HCT116 (cell line): ENCODE results near the gene LRFN2. TPM values are rescaled to one million over a fixed set of nuclear protein-coding genes. Genes with fewer than 3 reads are reported as not detected.

ENCODE experiments used
- ATAC-seq: fragments of 200-7000 bp; cut with Tn5 transposase; 2 replicates; pipeline ENCODE4 v1.9.1; 2020; ENCODE audit warnings: mild to moderate bottlenecking, moderate library complexity
- BruUV-seq: library from RNA; stranded (reverse); fragments of 400-500 nt; replicated peaks from 2 replicates; lab custom pipeline; 2021; lab: Mats Ljungman, UMichigan
- CTCF ChIA-PET: fragments of 300-600 bp; sonication (Branson Sonifier 250); formaldehyde crosslinking; loops from one replicate; lab custom pipeline; 2021; ENCODE audit warnings: antibody characterized with exemption; lab: Charles Lee
- POLR2A ChIA-PET: fragments of 300-600, 350-600 bp; sonication (Branson Sonifier 250); formaldehyde crosslinking; loops from one replicate; lab custom pipeline; 2021; ENCODE audit warnings: antibody characterized with exemption; lab: Charles Lee
- RAD21 ChIA-PET, 2 experiments: fragments of 300-600 bp; sonication (Branson Sonifier 250); formaldehyde crosslinking; loops; one replicate each; lab custom pipeline; 2023; ENCODE audit warnings: low total read pairs in 2 of 2; ENCODE audit not compliant: uncharacterized antibody in 2 of 2, unreplicated experiment in 2 of 2, low non-redundant PET in 1 of 2; lab: Charles Lee
- DNase-seq: peaks from one replicate; pipeline ENCODE4 v3.0.0-alpha.2; 2010; ENCODE audit warnings: low read depth, low spot score
- H2AFZ ChIP-seq: fragments of 200-600 bp; shearing (Covaris generic), sonication (generic); 2 replicates; pipeline ENCODE4 v1.6.1; 2017; ENCODE audit warnings: low read depth, mixed run types, mixed read lengths, antibody characterized with exemption, low read length; ENCODE audit not compliant: poor library complexity, severe bottlenecking
- H3K27ac ChIP-seq: 2 replicates; pipeline ENCODE4 v1.5.1; 2012; ENCODE audit warnings: low read depth, low read length
- H3K27me3 ChIP-seq: fragments of 200-600 bp; sonication (generic); 2 replicates; pipeline ENCODE4 v1.6.1; 2016; ENCODE audit warnings: mixed run types, low read length, mixed read lengths; ENCODE audit not compliant: insufficient read depth
- H3K36me3 ChIP-seq, 2 experiments: fragments of 200-500 bp in 1 of 2; fragments of 200-600 bp in 1 of 2; sonication (Bioruptor generic) in 1 of 2; sonication (generic) in 1 of 2; 2 replicates each; pipeline versions ENCODE4 v1.5.1 to v1.6.1; 2014 to 2016; ENCODE audit warnings: low read length in 2 of 2, inconsistent platforms in 1 of 2, mixed read lengths in 1 of 2, mixed run types in 1 of 2; ENCODE audit not compliant: insufficient read depth in 2 of 2, control insufficient read depth in 1 of 2
- H3K4me1 ChIP-seq, 2 experiments: fragments of 200-600 bp in 1 of 2; sonication (generic) in 1 of 2; 2 replicates each; pipeline versions ENCODE4 v1.5.1 to v1.6.1; 2012 to 2017; ENCODE audit warnings: low read length in 2 of 2, inconsistent platforms in 1 of 2, mild to moderate bottlenecking in 1 of 2, mixed read lengths in 1 of 2, mixed run types in 1 of 2, moderate library complexity in 1 of 2; ENCODE audit not compliant: insufficient read depth in 2 of 2, control insufficient read depth in 1 of 2
- H3K4me2 ChIP-seq: fragments of 200-600 bp; sonication (generic); 2 replicates; pipeline ENCODE4 v1.6.1; 2017; ENCODE audit warnings: mixed run types, low read length, mixed read lengths
- H3K4me3 ChIP-seq, 2 experiments: fragments of 200-600 bp in 1 of 2; sonication (generic) in 1 of 2; replicated peaks in 1 of 2; 2 replicates each; pipeline ENCODE4 v1.5.1; 2011 to 2016; ENCODE audit warnings: low read length in 2 of 2, control low read depth in 1 of 2, low read depth in 1 of 2, mild to moderate bottlenecking in 1 of 2, mixed read lengths in 1 of 2, mixed run types in 1 of 2
- H3K79me2 ChIP-seq: fragments of 200-600 bp; sonication (generic); 2 replicates; pipeline ENCODE4 v1.6.1; 2017; ENCODE audit warnings: mild to moderate bottlenecking, mixed run types, low read length, moderate library complexity, mixed read lengths; ENCODE audit not compliant: insufficient read depth
- H3K9ac ChIP-seq: fragments of 200-600 bp; sonication (generic); 2 replicates; pipeline ENCODE4 v1.6.1; 2016; ENCODE audit warnings: low read length, mixed read lengths
- H3K9me2 ChIP-seq: fragments of 200-600 bp; sonication (generic), shearing (Covaris generic); 2 replicates; pipeline ENCODE4 v1.6.1; 2017; ENCODE audit warnings: mixed run types, mild to moderate bottlenecking, moderate library complexity; ENCODE audit not compliant: insufficient read depth
- H3K9me3 ChIP-seq, 2 experiments: fragments of 200-500 bp in 1 of 2; fragments of 200-600 bp in 1 of 2; sonication (Bioruptor generic) in 1 of 2; sonication (generic) in 1 of 2; 2 replicates each; pipeline ENCODE4 v1.6.1; 2014 to 2017; ENCODE audit warnings: low read length in 2 of 2, mixed read lengths in 2 of 2, inconsistent platforms in 1 of 2, low read depth in 1 of 2, mild to moderate bottlenecking in 1 of 2, mixed run types in 1 of 2, moderate library complexity in 1 of 2; ENCODE audit not compliant: control insufficient read depth in 1 of 2, insufficient read depth in 1 of 2
- H4K20me1 ChIP-seq: fragments of 200-600 bp; sonication (generic), shearing (Covaris generic); 2 replicates; pipeline ENCODE4 v1.6.1; 2017; ENCODE audit warnings: mixed run types, mild to moderate bottlenecking, moderate library complexity; ENCODE audit not compliant: insufficient read depth
- CBX3 ChIP-seq: IDR thresholded peaks from 2 replicates; pipeline ENCODE4 v1.6.1; 2012; ENCODE audit warnings: low read depth
- CEBPB ChIP-seq: IDR thresholded peaks from 2 replicates; pipeline ENCODE4 v1.6.1; 2012; ENCODE audit warnings: low read depth
- EZH2 ChIP-seq: fragments of 200-600 bp; sonication (generic); IDR thresholded peaks from 2 replicates; pipeline ENCODE4 v1.6.1; 2017; ENCODE audit warnings: antibody characterized with exemption, mixed run types
- EZH2phosphoT487 ChIP-seq: fragments of 200-600 bp; IDR thresholded peaks from 2 replicates; pipeline ENCODE4 v1.6.1; 2018; ENCODE audit warnings: antibody characterized with exemption, borderline replicate concordance
- FOSL1 ChIP-seq: IDR thresholded peaks from 2 replicates; pipeline ENCODE4 v1.6.1; 2012; ENCODE audit warnings: low read depth
- POLR2A ChIP-seq: IDR thresholded peaks from 2 replicates; pipeline ENCODE4 v1.7.0; 2011; ENCODE audit warnings: borderline replicate concordance; ENCODE audit not compliant: insufficient read depth, insufficient read length; ENCODE audit errors: extremely low read depth
- RAD21 ChIP-seq: IDR thresholded peaks from 2 replicates; pipeline ENCODE4 v1.6.1; 2012; ENCODE audit warnings: low read depth, mild to moderate bottlenecking
- SIN3A ChIP-seq: IDR thresholded peaks from 2 replicates; pipeline ENCODE4 v1.6.1; 2012; ENCODE audit warnings: low read depth
- SRF ChIP-seq: IDR thresholded peaks from 2 replicates; pipeline ENCODE4 v1.6.1; 2012; ENCODE audit warnings: low read depth
- TCF7L2 ChIP-seq: IDR thresholded peaks from 2 replicates; pipeline ENCODE4 v1.7.0; 2011; ENCODE audit warnings: borderline replicate concordance, inconsistent platforms; ENCODE audit not compliant: insufficient read depth, insufficient read length; ENCODE audit errors: extremely low read depth
- YY1 ChIP-seq: IDR thresholded peaks from 2 replicates; pipeline ENCODE4 v1.6.1; 2011; ENCODE audit warnings: low read length, low read depth, moderate library complexity, mild to moderate bottlenecking; ENCODE audit not compliant: insufficient replicate concordance; ENCODE audit errors: extremely low read depth
- ZFX ChIP-seq: fragments of 450-650 bp; IDR thresholded peaks from 2 replicates; pipeline ENCODE4 v1.6.1; 2017
- intact Hi-C: fragments of 100-400 bp; cut with micrococcal nuclease; formaldehyde crosslinking; loops from 2 replicates; pipeline ENCODE4 v1.10.0; 2022
- total RNA-seq: library from RNA; stranded (reverse); gene quantifications from one replicate; pipeline ENCODE4 v1.2.1, GENCODE V29; 2021; ENCODE audit not compliant: unreplicated experiment
- TF ChIP-seq, protein P1 (sequence below): IDR thresholded peaks from 2 replicates; pipeline ENCODE4 v1.6.1; 2012
- TF ChIP-seq, protein P2 (sequence below): IDR thresholded peaks from 2 replicates; pipeline ENCODE4 v1.6.1; 2012; ENCODE audit warnings: low read depth
- TF ChIP-seq, protein P3 (sequence below): IDR thresholded peaks from 2 replicates; pipeline ENCODE4 v1.6.1; 2011; ENCODE audit warnings: mild to moderate bottlenecking, low read length, moderate library complexity; ENCODE audit not compliant: insufficient replicate concordance; ENCODE audit errors: extremely low read depth

Gene LRFN2
- total RNA-seq, 1 experiment from 2014 or later, result not detected

DNA sequence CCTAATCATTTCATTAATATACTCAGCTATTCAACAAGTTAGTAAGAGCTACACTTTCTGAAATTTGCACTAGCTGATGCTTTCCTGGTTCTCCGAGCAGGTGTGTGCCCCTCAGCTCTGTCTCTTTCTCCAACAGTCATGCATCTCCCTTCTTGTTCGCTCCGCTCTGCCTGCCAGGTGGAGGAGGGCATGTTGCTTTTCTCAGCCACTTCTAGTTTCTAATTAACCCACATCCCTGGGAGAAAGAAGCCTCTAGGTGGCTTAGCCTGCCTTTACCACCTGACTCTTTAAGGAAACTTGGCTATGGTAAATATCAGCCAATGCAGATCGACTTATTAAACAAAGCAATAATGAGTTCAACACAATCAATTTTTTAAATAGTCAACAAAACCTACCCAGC, 34.2 kb downstream of the LRFN2 start:
- no peaks in the 10 kb centered on the region for H3K4me1 ChIP-seq
- H2AFZ ChIP-seq, result no peak overlapping the region
- intact Hi-C loops, result loop anchor here (5.0 to 10.0 kb wide), 2 partner anchors 292 to 474 kb away; no protein-coding TSS in a partner anchor
- H3K4me3 ChIP-seq, result no peak overlapping the region
- H4K20me1 ChIP-seq, result no peaks in the 10 kb centered on the region
- no TSS peak for BruUV-seq
- H3K4me2 ChIP-seq, result no peak overlapping the region
- peaks cover 5% of the 10 kb centered on the region; the same call in 1 of the 2 replicates for H3K27me3 ChIP-seq
- TF ChIP-seq YY1, result no peak
- no peak for TF ChIP-seq TCF7L2
- H3K9me3 ChIP-seq, result no peaks in the 10 kb centered on the region
- no peaks in the 10 kb centered on the region for H3K36me3 ChIP-seq
- no peak overlapping the region for H3K27ac ChIP-seq
- POLR2A ChIA-PET, result no interaction called here
- DNase-seq, result no peak
- H3K9me2 ChIP-seq, result no peaks in the 10 kb centered on the region
- ATAC-seq, result no peak
- no peak overlapping the region for H3K9ac ChIP-seq
- RAD21 ChIA-PET, result no interaction called here
- CTCF ChIA-PET, result no interaction called here
- no peaks in the 10 kb centered on the region for H3K79me2 ChIP-seq

DNA sequence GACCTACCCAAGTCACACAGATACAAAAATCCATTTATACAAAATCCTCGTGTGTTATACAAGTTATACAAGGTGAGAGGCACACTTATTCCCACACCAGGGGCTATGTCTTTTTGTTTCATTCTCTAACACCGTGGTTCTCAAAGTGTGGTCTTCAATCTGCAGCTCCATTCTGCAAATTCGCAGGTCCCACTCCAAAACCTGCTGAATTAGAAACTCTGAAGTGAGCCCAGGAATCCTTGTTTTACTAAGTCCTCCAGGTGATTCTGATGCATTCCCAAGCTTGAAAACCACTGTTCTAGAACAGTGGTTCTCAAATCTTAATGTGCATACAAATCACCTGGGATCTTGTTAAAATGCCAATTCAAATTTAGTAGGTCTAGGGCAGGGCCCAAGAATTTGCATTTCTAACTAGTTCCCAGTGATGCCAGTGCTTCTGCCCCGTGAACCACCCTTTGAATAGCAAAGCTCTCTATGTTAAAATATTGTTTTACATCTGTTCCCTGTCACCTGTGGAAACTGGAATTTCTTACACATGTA, 35.1 kb downstream of the LRFN2 start:
- H3K9me3 ChIP-seq, result no peaks in the 10 kb centered on the region
- ChIA-PET POLR2A (no interaction called here), RAD21 (no interaction called here), CTCF (no interaction called here)
- H2AFZ ChIP-seq, result no peak overlapping the region
- H3K36me3 ChIP-seq, result no peaks in the 10 kb centered on the region
- H3K9ac ChIP-seq, result no peak overlapping the region
- no peak overlapping the region for H3K4me3 ChIP-seq
- H3K4me1 ChIP-seq, result no peaks in the 10 kb centered on the region
- H4K20me1 ChIP-seq, result no peaks in the 10 kb centered on the region
- BruUV-seq, result no TSS peak
- H3K27me3 ChIP-seq, result peaks cover 5% of the 10 kb centered on the region; the same call in 1 of the 2 replicates
- no peaks in the 10 kb centered on the region for H3K79me2 ChIP-seq
- H3K27ac ChIP-seq, result no peak overlapping the region
- ATAC-seq, result no peak
- H3K9me2 ChIP-seq, result no peaks in the 10 kb centered on the region
- no peak overlapping the region for H3K4me2 ChIP-seq
- no peak for DNase-seq
- intact Hi-C loops, result loop anchor here (5.0 to 10.0 kb wide), 2 partner anchors 293 to 475 kb away; no protein-coding TSS in a partner anchor
- TF ChIP-seq RAD21 (no peak), POLR2A (no peak), ZFX (no peak), CEBPB (no peak), TCF7L2 (no peak), CBX3 (no peak), FOSL1 (no peak), EZH2 (no peak), SIN3A (no peak), YY1 (no peak), EZH2phosphoT487 (no peak), SRF (no peak)
- TF ChIP-seq, protein P1, sequence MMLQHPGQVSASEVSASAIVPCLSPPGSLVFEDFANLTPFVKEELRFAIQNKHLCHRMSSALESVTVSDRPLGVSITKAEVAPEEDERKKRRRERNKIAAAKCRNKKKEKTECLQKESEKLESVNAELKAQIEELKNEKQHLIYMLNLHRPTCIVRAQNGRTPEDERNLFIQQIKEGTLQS, result no peak
- TF ChIP-seq, protein P2, sequence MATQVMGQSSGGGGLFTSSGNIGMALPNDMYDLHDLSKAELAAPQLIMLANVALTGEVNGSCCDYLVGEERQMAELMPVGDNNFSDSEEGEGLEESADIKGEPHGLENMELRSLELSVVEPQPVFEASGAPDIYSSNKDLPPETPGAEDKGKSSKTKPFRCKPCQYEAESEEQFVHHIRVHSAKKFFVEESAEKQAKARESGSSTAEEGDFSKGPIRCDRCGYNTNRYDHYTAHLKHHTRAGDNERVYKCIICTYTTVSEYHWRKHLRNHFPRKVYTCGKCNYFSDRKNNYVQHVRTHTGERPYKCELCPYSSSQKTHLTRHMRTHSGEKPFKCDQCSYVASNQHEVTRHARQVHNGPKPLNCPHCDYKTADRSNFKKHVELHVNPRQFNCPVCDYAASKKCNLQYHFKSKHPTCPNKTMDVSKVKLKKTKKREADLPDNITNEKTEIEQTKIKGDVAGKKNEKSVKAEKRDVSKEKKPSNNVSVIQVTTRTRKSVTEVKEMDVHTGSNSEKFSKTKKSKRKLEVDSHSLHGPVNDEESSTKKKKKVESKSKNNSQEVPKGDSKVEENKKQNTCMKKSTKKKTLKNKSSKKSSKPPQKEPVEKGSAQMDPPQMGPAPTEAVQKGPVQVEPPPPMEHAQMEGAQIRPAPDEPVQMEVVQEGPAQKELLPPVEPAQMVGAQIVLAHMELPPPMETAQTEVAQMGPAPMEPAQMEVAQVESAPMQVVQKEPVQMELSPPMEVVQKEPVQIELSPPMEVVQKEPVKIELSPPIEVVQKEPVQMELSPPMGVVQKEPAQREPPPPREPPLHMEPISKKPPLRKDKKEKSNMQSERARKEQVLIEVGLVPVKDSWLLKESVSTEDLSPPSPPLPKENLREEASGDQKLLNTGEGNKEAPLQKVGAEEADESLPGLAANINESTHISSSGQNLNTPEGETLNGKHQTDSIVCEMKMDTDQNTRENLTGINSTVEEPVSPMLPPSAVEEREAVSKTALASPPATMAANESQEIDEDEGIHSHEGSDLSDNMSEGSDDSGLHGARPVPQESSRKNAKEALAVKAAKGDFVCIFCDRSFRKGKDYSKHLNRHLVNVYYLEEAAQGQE, result no peak
- TF ChIP-seq, protein P3, sequence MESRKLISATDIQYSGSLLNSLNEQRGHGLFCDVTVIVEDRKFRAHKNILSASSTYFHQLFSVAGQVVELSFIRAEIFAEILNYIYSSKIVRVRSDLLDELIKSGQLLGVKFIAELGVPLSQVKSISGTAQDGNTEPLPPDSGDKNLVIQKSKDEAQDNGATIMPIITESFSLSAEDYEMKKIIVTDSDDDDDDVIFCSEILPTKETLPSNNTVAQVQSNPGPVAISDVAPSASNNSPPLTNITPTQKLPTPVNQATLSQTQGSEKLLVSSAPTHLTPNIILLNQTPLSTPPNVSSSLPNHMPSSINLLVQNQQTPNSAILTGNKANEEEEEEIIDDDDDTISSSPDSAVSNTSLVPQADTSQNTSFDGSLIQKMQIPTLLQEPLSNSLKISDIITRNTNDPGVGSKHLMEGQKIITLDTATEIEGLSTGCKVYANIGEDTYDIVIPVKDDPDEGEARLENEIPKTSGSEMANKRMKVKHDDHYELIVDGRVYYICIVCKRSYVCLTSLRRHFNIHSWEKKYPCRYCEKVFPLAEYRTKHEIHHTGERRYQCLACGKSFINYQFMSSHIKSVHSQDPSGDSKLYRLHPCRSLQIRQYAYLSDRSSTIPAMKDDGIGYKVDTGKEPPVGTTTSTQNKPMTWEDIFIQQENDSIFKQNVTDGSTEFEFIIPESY, result no peak
